GM12874 (cell line): ENCODE measurements around the gene P4HA2.
A peak's percentile ranks its signal among the peaks of the same experiment; 100 is the strongest.

ENCODE experiments used
- TF ChIP-seq, protein P1 (sequence below): IDR thresholded peaks from 2 replicates; pipeline ENCODE4 v1.5.1; 2011; ENCODE audit warnings: low read depth, mild to moderate bottlenecking, control low read depth, low read length, moderate library complexity; ENCODE audit not compliant: insufficient read depth

P4HA2 gene

DNA sequence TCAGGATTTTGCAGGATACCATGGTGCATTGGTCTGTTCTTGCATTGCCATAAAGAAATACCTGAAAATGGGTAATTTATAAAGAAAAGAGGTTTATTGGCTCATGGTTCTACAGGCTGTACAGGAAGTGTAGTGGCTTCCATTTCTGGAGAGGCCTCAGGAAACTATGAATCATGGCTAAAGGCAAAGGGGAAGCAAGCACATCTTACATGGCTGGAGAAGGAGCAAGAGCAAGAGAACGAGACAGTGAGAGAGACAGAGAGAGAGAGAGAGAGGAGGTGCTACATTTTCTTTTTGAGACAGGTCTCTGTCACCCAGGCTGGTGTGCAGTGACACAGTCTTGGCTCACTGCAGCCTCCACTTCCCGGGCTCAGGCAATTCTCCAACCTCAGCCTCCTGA, 43.9 kb downstream of the P4HA2 start:
- TF ChIP-seq, protein P1, sequence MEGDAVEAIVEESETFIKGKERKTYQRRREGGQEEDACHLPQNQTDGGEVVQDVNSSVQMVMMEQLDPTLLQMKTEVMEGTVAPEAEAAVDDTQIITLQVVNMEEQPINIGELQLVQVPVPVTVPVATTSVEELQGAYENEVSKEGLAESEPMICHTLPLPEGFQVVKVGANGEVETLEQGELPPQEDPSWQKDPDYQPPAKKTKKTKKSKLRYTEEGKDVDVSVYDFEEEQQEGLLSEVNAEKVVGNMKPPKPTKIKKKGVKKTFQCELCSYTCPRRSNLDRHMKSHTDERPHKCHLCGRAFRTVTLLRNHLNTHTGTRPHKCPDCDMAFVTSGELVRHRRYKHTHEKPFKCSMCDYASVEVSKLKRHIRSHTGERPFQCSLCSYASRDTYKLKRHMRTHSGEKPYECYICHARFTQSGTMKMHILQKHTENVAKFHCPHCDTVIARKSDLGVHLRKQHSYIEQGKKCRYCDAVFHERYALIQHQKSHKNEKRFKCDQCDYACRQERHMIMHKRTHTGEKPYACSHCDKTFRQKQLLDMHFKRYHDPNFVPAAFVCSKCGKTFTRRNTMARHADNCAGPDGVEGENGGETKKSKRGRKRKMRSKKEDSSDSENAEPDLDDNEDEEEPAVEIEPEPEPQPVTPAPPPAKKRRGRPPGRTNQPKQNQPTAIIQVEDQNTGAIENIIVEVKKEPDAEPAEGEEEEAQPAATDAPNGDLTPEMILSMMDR = no peak

DNA sequence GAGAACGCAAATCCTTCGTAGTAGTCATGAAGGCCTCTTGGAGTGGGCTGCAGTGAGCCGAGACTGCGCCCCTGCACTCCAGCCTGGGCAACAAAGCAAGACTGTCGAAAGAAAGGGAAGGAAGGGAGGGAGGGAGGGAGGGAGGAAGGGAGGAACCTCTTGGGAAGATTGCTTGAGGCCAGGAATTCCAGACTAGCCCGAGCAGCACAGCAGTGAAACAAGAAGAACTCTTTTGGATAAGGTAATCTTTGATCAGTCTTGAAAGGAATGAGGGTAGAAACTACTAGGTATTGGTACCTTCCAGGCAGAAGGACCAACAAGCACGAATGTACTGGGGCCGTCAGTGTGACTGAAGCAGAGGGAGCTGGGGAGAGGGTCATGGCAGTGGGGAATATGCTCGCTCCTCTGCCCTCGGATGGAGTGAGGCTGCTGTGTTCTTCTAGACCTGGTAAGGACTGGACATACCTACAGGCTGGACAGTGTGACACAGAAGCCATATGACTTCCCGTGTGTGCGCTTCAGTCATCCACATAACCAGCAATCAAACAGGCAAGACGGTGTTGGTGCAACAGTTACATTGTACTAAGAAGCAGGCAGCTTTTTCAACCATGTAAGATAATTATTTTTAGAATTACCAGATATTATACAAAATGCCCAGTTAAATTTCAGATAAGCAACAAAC, 45.2 kb downstream of the P4HA2 start:
- TF ChIP-seq, protein P1 = no peak

DNA sequence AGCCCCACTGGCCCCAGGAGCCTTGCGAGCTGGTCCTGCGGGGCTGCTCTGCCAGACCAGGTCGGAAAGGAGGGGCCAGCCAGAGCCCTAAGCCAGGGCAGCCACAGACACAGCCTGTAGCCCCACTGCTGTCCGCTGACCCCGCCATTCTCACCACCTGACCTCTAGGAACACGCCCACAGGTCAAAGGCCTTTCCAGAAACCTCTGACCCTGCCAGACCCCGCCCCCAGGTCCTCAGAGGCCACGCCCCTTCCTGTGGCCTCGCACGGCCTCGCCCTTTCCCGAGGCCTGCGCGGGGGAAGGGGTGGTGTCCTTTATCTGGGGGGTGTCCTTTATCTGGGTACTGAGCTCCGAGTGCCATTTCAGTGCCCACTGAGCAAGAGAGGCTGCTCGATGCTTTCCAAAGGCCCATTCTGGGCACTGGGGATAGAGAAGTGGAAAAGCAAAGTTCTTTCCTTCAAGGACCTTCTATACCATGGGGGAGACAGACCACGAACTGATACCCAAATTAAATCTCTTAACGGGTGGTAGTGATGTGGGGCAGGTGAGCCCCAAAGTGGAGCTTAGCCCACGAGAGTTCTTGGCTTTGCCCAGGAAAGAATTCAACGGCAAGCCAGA, 46.5 kb downstream of the P4HA2 start:
- TF ChIP-seq, protein P1 = no peak

DNA sequence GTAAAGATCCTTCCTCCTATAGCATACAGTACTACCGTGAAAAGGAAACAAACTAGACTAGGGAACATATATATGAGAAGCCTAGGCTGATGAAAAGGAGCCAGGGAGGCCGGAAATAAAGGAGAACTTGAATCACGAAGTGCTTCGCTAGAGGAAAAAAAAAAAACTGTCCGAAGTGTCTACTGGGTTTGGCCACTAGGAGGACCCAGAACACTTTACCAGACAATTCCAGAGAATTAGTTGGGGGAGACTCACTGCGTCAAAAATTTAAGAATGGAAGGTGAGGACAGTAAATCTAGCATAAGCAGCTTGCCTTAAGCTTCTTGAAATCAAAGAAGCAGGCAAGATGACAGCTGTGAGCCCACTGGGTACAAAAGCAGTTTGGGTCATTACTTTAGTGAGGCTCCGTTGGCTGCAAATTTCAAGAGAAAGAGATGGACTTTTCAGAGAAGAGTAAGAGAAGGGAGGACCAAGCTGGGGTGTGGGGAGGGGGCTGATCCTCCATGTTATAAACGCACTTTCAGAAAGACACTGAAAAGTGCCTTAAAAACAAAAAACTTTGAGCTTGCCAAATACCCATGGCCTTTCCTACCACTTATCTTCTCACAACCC, 47.4 kb downstream of the P4HA2 start:
- TF ChIP-seq, protein P1 = peak; percentile 63

DNA sequence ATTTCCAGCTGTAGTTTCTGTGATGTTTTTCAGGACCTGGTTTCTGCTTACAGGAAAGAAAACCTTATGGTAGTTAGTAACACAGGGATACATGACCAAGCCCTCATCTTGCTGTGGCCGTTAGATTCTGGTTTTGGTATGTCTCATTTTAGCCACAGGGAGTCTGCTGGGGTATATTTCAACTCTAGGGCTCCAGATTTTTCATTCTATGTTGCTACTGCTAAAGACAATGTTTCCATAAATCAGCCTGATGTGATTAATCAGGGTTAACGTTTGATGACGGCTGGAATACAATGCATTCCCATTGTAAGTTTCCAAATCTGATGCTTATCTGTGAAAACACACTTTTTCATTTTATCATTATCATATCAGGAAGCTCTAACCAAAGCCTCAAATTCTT, 48.2 kb downstream of the P4HA2 start:
- TF ChIP-seq, protein P1 = no peak

DNA sequence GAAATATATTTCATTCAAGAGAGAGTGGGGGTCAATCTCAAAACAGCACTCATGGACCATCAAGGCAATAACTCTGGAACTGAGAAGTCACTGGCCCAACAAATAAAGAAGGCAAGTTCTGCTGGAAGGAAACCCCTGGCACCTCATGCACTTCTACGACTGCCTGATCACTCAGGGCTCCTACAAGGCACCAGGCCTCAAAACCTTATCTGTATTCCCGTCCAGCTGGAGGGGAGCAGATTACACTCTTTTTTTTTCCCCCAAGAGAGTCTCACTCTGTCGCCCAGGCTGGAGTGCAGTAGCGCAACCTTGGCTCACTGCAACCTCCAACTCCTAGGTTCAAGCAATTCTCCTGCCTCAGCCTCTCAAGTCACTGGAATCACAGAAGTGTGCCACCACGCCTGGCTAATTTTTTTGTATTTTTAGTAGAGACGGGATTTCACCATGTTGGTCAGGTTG, 49.9 kb downstream of the P4HA2 start:
- TF ChIP-seq, protein P1 = no peak

DNA sequence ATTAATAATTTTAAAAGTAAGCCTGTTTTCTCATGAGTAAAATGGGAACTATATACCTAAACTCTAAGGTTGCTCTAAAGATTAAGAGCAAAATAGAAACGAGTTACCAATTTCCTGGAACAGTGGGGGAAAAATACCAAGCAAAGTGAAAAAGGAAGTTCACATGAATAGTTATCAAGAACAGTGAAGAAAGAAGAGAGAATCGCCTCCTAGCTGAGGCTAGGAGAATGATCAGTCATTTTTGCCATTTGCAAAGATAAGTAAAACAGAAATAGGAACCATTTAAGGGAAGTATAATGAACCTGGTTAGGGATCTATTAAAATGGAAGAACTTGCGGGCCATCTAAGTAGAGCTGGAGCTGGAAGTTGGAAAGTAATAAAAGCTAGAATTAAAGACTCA, 50.7 kb downstream of the P4HA2 start:
- TF ChIP-seq, protein P1 = 0 out of 2 replicates have a peak, but pooled peaks have one; percentile 17
